ENCODE measurements around the gene SPTBN4. TPM values are rescaled to one million over a fixed set of nuclear protein-coding genes. Genes with fewer than 3 reads are reported as not detected.
A peak's percentile ranks its signal among the peaks of the same experiment; 100 is the strongest.

SPTBN4 gene
- total RNA-seq, 4 donors from 2014 or later, result 0.30 to 1.2 (median 0.71) TPM

GRCh38 chr19:40610396-40611064, 143.7 kb downstream of the SPTBN4 start:
- Histone ChIP-seq H3K27me3 (no peaks in the 10 kb centered on the region), H3K36me3 (no peaks in the 10 kb centered on the region), H3K27ac (peak overlapping the region; percentile 83), H3K9me3 (no peaks in the 10 kb centered on the region), H3K4me3 (peak overlapping the region; percentile 58), H3K4me1 (peaks cover 89% of the 10 kb centered on the region)
- WGBS, result 8% methylated on average over 29 of the region's 29 CpGs
- TF ChIP-seq POLR2AphosphoS5 (IDR thresholded peaks at IDR 0.05) (peak in 1 of 3 donors; percentile 48), EP300 (IDR thresholded peaks at IDR 0.05) (no peak)
- DNase-seq (ENCODE audit: low spot score in 2 of 2), result peak in 1 of 2 donors; percentile 90

GRCh38 chr19:40611096-40611495, 144.3 kb downstream of the SPTBN4 start:
- no peak overlapping the region for H3K4me3 ChIP-seq
- H3K27me3 ChIP-seq, result no peaks in the 10 kb centered on the region
- TF ChIP-seq EP300 (IDR thresholded peaks at IDR 0.05) (no peak), CTCF (IDR thresholded peaks at IDR 0.05) (peak in 1 of 2 donors; percentile 7), POLR2A (IDR thresholded peaks at IDR 0.05) (no peak), POLR2AphosphoS5 (IDR thresholded peaks at IDR 0.05) (no peak)
- no peaks in the 10 kb centered on the region for H3K9me3 ChIP-seq
- WGBS, result 40% methylated on average over 4 of the region's 15 CpGs
- DNase-seq (ENCODE audit: low spot score in 2 of 2), result no peak
- H3K36me3 ChIP-seq, result no peaks in the 10 kb centered on the region
- peak overlapping the region; percentile 83 for H3K27ac ChIP-seq
- H3K4me1 ChIP-seq, result peaks cover 89% of the 10 kb centered on the region

- H3K27ac ChIP-seq, result peak overlapping the region; percentile 83
- WGBS, result 92% methylated on average over 7 of the region's 10 CpGs
- no peak for DNase-seq (ENCODE audit: low spot score in 2 of 2)
- H3K9me3 ChIP-seq, result no peaks in the 10 kb centered on the region
- no peaks in the 10 kb centered on the region for H3K27me3 ChIP-seq
- no peaks in the 10 kb centered on the region for H3K36me3 ChIP-seq
- TF ChIP-seq CTCF (IDR thresholded peaks at IDR 0.05) (no peak), POLR2A (IDR thresholded peaks at IDR 0.05) (no peak), POLR2AphosphoS5 (IDR thresholded peaks at IDR 0.05) (no peak), EP300 (IDR thresholded peaks at IDR 0.05) (no peak)
- no peak overlapping the region for H3K4me3 ChIP-seq
- peaks cover 85% of the 10 kb centered on the region for H3K4me1 ChIP-seq
Observed at GRCh38 chr19:40611900-40612698, 145.3 kb downstream of the SPTBN4 start.

GRCh38 chr19:40612831-40613689, 146.3 kb downstream of the SPTBN4 start:
- 44% methylated on average over 31 of the region's 50 CpGs for WGBS
- peak; percentile 88 to 89 for DNase-seq (ENCODE audit: low spot score in 2 of 2)
- peaks cover 76% of the 10 kb centered on the region for H3K4me1 ChIP-seq

More at GRCh38 chr19:40612831-40613689, 146.3 kb downstream of the SPTBN4 start:
- H3K27me3 ChIP-seq, result no peaks in the 10 kb centered on the region
- no peaks in the 10 kb centered on the region for H3K36me3 ChIP-seq
- peak overlapping the region; percentile 85 for H3K27ac ChIP-seq
- H3K9me3 ChIP-seq, result no peaks in the 10 kb centered on the region
- H3K4me3 ChIP-seq, result peak overlapping the region; percentile 61
- no peak for TF ChIP-seq POLR2A (IDR thresholded peaks at IDR 0.05)
- TF ChIP-seq CTCF (IDR thresholded peaks at IDR 0.05), result no peak
- TF ChIP-seq POLR2AphosphoS5 (IDR thresholded peaks at IDR 0.05), result no peak
- TF ChIP-seq EP300 (IDR thresholded peaks at IDR 0.05), result no peak
